Measurements from ENCODE around the gene NME9.

GRCh38 chr3:138364356-138365252, 35.0 kb upstream of the NME9 start:
- TF ChIP-seq USF2 (IDR thresholded peaks at IDR 0.05; ENCODE audit: low read depth, low read length) (no peak), RFX5 (IDR thresholded peaks at IDR 0.05; ENCODE audit: low read depth, low read length) (no peak), CTCF (conservative IDR thresholded peaks at IDR 0.05; ENCODE audit: low read depth, low read length) (no peak), ELK1 (IDR thresholded peaks at IDR 0.05; ENCODE audit: borderline replicate concordance, low read depth, low read length) (no peak), POLR2A (IDR thresholded peaks at IDR 0.05; ENCODE audit: low read depth, low read length) (no peak), FOS (IDR thresholded peaks at IDR 0.05; ENCODE audit: low read depth, low read length) (no peak), MXI1 (IDR thresholded peaks at IDR 0.05; ENCODE audit: borderline replicate concordance, low read depth, low read length) (no peak), RAD21 (IDR thresholded peaks at IDR 0.05; ENCODE audit: low read length) (no peak), SMC3 (IDR thresholded peaks at IDR 0.05; ENCODE audit: low read depth, low read length) (no peak), MAZ (IDR thresholded peaks at IDR 0.05; ENCODE audit: borderline replicate concordance, low read depth, low read length) (no peak), MAFK (IDR thresholded peaks at IDR 0.05; ENCODE audit: low read depth, low read length) (no peak), RCOR1 (IDR thresholded peaks at IDR 0.05; ENCODE audit: insufficient replicate concordance, low read length) (no peak), CHD1 (IDR thresholded peaks at IDR 0.05; ENCODE audit: low read depth, low read length) (no peak), CEBPB (IDR thresholded peaks at IDR 0.05; ENCODE audit: low read depth, low read length) (no peak)

Measured in IMR-90 (cell line).